ES-I3 (cell line): ENCODE measurements around the gene TCF25.
"Not testable (repeated sequence)": the region's sequence is repeated elsewhere in the genome, so short reads cannot be mapped to it uniquely, and the experiment has no call there.

Experiments used
- H3K36me3 ChIP-seq: 2 replicates; pipeline ENCODE4 v1.6.1; 2013; ENCODE audit warnings: mild to moderate bottlenecking, low read length, control low read depth, moderate library complexity; ENCODE audit not compliant: insufficient read depth
- H3K4me1 ChIP-seq: 2 replicates; pipeline ENCODE4 v1.6.1; 2013; ENCODE audit warnings: mild to moderate bottlenecking, control low read depth, low read length; ENCODE audit not compliant: insufficient read depth
- H3K9ac ChIP-seq: 2 replicates; pipeline ENCODE4 v1.6.1; 2013; ENCODE audit warnings: low read depth, mild to moderate bottlenecking, low read length, moderate library complexity
- H3K9me3 ChIP-seq: 2 replicates; pipeline ENCODE4 v1.6.1; 2013; ENCODE audit warnings: mild to moderate bottlenecking, low read length, moderate library complexity; ENCODE audit not compliant: control insufficient read depth, insufficient read depth

TCF25 gene

DNA sequence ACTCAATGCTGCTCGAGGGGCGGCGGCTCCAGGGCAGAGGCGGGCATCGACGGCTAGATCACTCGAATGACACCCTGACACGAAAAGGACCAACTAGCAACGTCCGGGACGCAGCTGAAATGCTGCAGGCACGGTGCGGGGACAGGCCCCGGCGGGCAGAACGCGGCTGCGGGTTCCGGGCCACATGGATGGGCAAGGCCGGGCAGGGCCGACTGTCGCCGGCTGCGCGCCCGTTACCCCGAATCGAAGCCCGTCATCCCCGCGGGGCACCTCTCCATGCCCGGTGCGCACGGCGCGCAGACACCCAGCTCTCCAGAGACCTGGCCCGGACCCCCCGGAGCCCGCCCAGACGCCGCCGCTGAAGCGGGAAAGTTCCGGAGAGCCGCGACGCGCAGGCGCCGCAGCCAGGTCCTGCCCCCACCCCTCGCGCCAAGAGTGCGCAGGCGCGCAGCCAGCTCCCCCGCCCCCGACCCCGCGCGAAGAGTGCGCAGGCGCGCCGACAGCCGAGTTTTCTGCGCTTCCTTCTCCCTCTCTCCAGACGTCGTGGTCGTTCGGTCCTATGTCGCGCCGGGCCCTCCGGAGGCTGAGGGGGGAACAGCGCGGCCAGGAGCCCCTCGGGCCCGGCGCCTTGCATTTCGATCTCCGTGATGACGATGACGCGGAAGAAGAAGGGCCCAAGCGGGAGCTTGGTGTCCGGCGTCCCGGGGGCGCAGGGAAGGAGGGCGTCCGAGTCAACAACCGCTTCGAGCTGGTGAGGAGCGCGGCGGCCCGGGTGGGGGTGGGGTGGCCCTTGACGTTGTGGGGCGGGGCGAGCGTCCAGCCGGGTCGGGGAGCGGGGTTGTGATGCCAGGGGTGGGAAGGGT, at the start of gene TCF25:
Gene TCF25 (plus strand): TSS at position 484 of the 863 bp plus-strand sequence. CDS start 76 bp downstream, at position 560.
- peak within 1 kb of the TSS; percentile 99 for H3K9ac ChIP-seq
- peaks cover 4% of the 10 kb centered on the region for H3K9me3 ChIP-seq
- peaks cover 4% of the 10 kb centered on the region for H3K36me3 ChIP-seq
- H3K4me1 ChIP-seq, result no peaks in the 10 kb centered on the region

DNA sequence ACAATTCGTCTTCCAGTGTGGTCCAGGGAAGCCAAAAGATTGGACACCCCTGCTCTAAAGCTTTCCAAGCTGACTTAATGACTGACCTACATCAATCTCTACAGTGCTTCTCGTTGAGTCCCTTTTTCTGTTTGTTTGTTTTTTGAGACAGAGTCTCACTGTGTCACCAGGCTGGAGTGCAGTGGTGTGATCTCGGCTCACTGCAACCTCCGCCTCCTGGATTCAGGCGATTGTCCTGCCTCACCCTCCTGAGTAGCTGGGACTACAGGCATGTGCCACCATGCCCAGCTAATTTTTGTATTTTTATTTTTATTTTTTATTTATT, 49.6 kb upstream of the TCF25 start:
- not testable (repeated sequence) for H3K9ac ChIP-seq, H3K9me3 ChIP-seq, H3K36me3 ChIP-seq
- H3K4me1 ChIP-seq, result peaks cover 11% of the 10 kb centered on the region

DNA sequence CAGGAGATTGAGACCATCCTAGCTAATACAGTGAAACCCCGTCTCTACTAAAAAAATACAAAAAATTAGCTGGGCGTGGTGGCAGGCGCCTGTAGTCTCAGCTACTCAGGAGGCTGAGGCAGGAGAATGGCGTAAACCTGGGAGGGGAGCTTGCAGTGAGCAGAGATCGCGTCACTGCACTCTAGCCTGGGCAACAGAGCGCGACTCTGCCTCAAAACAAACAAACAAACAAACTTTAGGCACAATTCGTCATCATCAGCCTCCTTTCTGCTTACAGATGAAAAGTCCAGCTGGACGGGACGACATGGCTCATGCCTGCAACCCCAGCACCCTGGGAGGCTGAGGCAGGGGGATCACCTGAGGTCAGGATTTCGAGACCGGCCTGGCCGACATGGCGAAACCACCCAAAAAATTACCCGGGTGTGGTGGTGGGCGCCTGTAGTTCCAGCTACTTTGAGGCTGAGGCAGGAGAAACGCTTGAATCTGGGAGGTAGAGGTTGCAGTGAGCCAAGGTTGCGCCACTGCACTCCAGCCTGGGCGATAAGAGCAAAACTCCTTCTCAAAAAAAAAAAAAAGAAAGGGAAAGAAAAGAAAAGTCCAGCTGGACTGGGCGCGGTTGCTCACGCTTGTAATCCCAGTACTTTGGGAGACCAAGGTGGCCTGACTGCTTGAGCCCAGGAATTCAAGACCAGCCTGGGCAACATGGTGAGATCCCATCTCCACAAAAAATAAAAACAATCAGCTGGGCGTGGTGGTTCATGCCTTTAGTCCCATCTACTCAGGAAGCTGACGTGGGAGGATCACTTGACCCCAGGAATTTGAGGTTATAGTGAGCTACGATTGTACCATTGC, 46.6 kb upstream of the TCF25 start:
- Histone ChIP-seq H3K36me3 (no peaks in the 10 kb centered on the region), H3K9ac (0 out of 2 replicates have a peak overlapping the region, but pooled peaks have one; percentile 77), H3K9me3 (no peaks in the 10 kb centered on the region), H3K4me1 (peaks cover 11% of the 10 kb centered on the region)

DNA sequence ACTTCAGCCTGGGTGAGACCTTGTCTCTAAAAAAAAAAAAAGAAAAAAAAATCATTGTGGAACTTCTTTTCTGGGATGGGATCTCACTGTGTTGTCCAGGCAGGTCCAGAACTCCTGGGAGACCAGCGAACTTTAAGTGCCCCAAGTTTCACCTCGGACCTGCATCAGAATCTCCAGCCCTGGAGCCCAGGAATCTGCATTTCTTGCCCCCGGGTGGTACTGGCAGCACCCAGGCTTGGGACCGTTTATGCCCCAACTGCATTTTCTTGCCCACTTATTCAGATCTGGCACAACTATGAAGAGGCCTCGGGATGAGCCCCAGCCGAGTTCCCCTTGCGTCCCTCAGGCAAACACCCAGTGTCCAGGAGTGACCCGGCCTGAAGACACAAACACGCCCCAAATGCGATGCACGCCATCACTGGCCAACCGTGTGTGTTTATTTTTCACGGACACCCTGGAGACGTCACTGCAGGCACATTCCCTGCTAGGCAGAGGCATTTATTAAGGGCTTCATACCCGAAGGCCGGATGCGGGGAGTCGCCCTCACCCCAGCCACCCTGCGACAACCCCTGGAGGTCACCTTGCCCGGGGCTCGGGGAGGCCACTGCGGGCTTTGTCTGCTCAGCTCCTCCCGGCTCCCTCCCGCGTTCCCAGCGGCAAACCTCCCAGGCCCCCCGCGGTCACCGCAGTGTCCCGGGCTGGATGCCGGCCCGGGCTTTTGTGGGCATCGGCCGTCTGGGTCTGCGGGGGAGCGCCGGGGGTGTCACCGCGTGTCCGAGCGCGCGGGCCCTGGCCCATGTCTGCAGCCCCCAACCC, 45.8 kb upstream of the TCF25 start:
- peaks cover 11% of the 10 kb centered on the region for H3K4me1 ChIP-seq
- H3K9ac ChIP-seq, result peak overlapping the region; percentile 77
- no peaks in the 10 kb centered on the region for H3K9me3 ChIP-seq
- no peaks in the 10 kb centered on the region for H3K36me3 ChIP-seq

DNA sequence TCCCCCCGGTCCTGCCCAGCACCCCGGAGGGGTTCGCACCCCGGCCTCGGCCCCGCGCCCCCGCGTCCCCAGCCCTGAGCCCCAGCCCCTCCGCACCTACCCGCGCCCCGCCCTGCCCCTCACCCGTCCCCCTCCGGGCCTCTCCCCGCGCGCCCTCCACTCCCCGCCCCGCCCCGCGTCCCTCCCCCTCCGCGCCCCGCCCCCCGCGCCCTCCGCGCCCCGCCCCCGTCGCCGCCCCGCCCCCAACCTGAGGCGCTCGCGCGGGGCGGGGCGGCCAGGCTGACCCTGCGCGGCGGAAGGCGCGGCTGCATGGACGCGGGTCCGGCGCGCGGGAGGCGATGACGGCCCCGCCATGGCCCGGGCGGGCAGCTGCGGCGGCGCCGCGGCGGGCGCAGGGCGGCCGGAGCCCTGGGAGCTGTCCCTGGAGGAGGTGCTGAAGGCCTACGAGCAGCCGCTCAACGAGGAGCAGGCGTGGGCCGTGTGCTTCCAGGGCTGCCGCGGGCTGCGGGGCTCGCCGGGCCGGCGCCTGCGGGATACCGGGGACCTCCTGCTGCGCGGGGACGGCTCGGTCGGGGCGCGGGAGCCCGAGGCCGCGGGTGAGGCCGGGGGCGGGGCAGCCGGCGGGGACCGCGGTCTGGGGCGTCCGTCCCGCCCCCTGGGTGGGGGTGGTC, 45.1 kb upstream of the TCF25 start, which contains the start of gene SPIRE2:
Gene SPIRE2 (plus strand): TSS at position 277 of the 671 bp plus-strand sequence. CDS start 76 bp downstream, at position 353.
- no peaks in the 10 kb centered on the region for H3K36me3 ChIP-seq
- peak within 1 kb of the TSS; percentile 77 for H3K9ac ChIP-seq
- no peaks in the 10 kb centered on the region for H3K9me3 ChIP-seq
- peaks cover 4% of the 10 kb centered on the region for H3K4me1 ChIP-seq

- Histone ChIP-seq H3K9ac (peak overlapping the region; percentile 68; the same call in 1 of the 2 replicates), H3K9me3 (no peaks in the 10 kb centered on the region), H3K36me3 (no peaks in the 10 kb centered on the region), H3K4me1 (no peaks in the 10 kb centered on the region)
Observed at GRCh38 chr16:89828870-89829629, 44.3 kb upstream of the TCF25 start.

DNA sequence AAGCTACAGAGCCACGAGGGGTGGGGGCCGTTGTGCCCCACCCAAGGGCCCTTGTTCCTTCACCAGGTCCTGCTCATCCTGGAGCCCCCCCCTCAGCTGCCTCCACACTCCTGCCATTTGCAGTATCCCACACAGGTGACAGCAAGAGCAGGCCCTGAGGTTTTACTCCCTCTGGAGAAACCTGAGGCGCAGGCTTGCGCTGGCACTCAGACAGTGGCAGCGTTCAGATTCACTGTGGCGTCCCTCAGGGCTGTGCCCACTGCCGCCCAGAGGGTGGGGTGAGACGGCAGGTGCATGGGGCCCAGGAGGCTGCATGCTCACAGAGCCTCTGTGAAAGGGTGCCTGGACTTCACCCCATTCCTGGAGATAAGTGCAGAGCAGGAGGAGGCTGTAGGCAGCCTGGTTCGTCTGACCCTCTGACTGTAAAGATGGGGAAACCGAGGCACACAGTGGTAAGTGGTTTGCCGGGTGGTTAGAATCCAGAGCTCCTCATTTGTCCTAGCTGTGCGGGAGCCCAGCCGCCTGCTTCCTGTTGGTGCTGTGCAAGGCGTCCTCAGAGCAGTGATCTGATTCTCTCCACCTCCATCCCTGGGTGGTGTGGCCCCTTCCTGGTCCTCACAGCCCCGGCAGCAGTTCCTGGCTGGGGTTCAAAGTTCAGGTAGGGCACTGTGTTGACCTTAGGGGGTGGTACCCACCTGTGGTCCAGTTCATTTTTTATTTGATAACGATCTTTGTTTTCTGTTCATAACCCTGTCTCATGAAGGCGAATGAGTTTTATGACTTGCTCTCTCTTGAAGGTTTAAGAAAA, 43.6 kb upstream of the TCF25 start:
- Histone ChIP-seq H3K9ac (no peak overlapping the region), H3K36me3 (no peaks in the 10 kb centered on the region), H3K4me1 (no peaks in the 10 kb centered on the region), H3K9me3 (no peaks in the 10 kb centered on the region)

DNA sequence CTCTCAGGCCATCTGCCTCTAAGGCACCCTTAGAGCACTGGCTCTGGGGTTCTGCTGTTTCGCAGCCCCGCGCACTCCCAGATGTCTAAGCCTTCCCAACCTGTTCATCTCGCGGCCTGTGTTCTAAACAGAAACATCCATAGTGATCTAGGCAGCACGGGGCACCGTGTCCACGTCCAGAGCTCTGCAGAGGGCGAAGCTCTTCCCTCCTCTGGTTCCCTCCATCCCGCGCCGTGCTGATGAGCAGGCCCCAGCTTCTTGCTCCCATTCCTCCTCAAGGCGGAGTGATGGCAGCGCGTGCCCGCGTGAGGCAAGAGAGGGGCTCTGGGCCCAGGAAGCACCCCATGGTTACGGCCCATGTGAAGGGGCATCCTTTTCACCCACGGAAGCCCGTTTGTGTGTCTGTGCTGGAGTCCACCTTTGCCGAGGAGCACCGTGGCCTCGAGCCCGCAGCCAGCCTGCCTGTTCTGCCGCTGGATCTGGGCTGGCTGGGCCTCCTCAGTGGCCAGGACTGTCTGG, 41.5 kb upstream of the TCF25 start:
- Histone ChIP-seq H3K9ac (no peak overlapping the region), H3K4me1 (no peaks in the 10 kb centered on the region), H3K9me3 (no peaks in the 10 kb centered on the region), H3K36me3 (no peaks in the 10 kb centered on the region)

DNA sequence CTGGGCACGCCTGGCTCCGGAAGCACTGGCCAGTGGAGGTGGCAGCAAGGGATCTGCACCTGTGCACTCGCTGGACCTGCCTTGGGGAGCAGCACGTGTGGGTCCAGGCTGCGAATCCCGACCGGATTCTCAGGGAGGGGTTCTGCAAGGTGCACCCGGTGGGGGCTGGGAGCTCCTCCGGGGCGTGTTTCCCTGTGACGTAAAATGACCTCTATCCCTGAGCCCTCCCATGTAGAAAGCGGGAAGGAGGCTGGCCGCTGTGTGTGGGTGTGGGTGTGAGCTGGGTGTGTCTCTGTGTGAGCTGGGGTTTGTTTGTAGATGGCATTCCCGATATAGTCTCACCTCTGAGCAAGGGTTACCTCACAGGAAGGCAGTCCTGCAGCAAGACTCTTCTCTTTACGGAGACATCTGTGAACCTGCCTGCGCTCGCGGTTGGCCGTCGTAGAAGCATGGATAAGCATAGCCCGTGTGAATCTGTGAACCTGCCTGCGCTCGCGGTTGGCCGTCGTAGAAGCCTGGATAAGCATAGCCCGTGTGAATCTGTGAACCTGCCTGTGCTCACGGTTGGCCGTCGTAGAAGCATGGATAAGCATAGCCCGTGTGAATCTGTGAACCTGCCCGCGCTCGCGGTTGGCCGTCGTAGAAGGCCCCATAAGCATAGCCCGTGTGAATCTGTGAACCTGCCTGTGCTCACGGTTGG, 39.6 kb upstream of the TCF25 start:
- not testable (repeated sequence) for H3K9ac ChIP-seq, H3K9me3 ChIP-seq, H3K36me3 ChIP-seq, H3K4me1 ChIP-seq

DNA sequence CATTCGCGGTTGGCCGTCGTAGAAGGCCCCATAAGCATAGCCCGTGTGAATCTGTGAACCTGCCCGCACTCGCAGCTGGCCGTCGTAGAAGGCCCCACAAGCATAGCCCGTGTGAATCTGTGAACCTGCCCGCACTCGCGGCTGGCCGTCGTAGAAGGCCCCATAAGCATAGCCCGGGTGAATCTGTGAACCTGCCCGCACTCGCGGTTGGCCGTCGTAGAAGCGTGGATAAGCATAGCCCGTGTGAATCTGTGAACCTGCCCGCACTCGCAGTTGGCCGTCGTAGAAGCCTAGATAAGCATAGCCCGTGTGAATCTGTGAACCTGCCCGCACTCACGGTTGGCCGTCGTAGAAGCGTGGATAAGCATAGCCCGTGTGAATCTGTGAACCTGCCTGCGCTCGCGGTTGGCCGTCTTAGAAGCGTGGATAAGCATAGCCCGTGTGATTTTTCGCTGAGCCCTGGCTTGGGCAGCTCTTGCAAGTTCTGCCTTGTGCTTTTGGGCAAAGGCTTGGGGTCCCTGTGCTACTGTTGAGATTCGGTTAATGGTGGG, 38.5 kb upstream of the TCF25 start:
- not testable (repeated sequence) for H3K9me3 ChIP-seq, H3K9ac ChIP-seq, H3K36me3 ChIP-seq, H3K4me1 ChIP-seq

DNA sequence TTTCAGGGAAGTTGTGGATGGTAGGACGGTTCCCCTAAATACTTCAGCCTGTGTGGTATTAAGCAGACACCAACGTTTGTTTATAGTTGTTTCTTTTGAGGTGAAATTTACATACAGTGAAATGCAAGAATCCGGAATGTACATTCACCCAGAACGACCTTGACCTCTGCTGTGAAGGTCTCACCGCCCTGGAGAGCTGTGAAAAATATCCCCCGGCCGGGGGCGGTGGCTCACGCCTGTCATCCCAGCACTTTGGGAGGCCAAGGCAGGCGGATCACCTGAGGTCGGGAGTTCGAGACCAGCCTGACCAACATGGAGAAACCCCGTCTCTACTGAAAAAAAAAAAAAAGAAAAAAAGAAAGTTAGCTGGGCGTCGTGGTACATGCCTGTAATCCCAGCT, 36.9 kb upstream of the TCF25 start:
- not testable (repeated sequence) for H3K9ac ChIP-seq, H3K4me1 ChIP-seq, H3K36me3 ChIP-seq

DNA sequence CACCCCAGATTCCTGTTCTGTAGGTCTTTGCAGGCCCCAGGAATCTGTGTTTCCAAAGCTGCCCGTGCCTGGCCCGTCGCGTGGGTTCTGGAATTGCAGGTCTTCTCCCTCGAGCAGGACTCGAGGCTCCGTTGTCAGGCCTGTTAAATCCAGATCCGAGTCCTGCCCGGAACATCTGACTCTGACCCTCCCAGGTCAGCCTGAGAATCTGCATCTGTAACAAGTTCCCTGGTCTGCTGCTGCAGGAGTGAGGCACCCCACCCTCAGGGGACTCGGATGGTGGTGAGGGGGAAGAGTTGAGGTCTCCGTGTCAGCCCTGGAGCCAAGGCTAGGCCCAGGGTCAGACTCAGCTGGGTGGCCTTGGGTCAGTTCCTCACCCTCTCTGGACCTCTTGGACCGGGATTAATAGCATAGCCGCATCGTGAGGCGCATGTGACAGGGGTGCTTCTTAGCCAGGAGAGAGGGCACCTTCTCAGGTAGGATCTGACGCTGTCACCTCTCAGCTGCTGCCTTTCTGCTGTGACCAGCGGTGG, 36.3 kb upstream of the TCF25 start:
- H3K9ac ChIP-seq, result no peak overlapping the region
- H3K9me3 ChIP-seq, result no peaks in the 10 kb centered on the region
- no peaks in the 10 kb centered on the region for H3K36me3 ChIP-seq
- H3K4me1 ChIP-seq, result peaks cover 6% of the 10 kb centered on the region; the same call in 1 of the 2 replicates

More for the DNA sequence above, 36.9 kb upstream of the TCF25 start:
- not testable (repeated sequence) for H3K9me3 ChIP-seq
